ENCODE results near the gene ISOC2. TPM values are rescaled to one million over a fixed set of nuclear protein-coding genes. Genes with fewer than 3 reads are reported as not detected.
A peak's percentile ranks its signal among the peaks of the same experiment; 100 is the strongest.

Gene ISOC2
- total RNA-seq, 3 donors from 2014 or later, result 42.7 to 71.5 (median 57.0) TPM

DNA sequence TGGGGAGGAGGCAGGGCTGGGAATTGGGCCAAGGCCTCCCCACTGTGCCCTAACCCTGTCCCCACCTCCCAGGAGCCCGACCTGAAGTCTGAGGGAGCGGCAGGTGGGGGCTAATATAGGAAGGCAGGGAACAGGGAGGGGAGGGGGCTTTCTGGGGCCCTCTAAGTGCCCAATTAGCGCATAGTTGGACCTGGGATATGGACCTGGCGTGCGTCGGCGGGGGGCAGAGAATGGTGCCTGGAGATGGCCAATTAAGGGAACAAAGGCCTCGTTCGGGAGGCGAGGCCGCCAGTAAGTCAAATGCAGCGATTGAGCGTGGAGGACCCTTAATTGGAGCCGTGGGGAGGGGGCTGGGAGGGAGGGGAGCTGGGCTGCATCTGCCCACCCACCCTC is 3.2 kb upstream of the ISOC2 start, which contains the start of gene C19orf85:
Gene C19orf85 (minus strand): TSS at position 90 of the 393 bp plus-strand sequence. CDS start 197 bp downstream, outside the sequence.
- Histone ChIP-seq H3K27ac (no peak within 1 kb of the TSS), H3K27me3 (no peaks in the 10 kb centered on the region), H3K4me3 (no peak within 1 kb of the TSS), H3K4me1 (peaks cover 0 to 4% of the 10 kb centered on the region in 2 donors), H3K9me3 (no peaks in the 10 kb centered on the region), H3K36me3 (no peaks in the 10 kb centered on the region)
- TF ChIP-seq POLR2AphosphoS5 (IDR thresholded peaks at IDR 0.05) (no peak), POLR2A (IDR thresholded peaks at IDR 0.05) (no peak)
- TF ChIP-seq, protein P1, sequence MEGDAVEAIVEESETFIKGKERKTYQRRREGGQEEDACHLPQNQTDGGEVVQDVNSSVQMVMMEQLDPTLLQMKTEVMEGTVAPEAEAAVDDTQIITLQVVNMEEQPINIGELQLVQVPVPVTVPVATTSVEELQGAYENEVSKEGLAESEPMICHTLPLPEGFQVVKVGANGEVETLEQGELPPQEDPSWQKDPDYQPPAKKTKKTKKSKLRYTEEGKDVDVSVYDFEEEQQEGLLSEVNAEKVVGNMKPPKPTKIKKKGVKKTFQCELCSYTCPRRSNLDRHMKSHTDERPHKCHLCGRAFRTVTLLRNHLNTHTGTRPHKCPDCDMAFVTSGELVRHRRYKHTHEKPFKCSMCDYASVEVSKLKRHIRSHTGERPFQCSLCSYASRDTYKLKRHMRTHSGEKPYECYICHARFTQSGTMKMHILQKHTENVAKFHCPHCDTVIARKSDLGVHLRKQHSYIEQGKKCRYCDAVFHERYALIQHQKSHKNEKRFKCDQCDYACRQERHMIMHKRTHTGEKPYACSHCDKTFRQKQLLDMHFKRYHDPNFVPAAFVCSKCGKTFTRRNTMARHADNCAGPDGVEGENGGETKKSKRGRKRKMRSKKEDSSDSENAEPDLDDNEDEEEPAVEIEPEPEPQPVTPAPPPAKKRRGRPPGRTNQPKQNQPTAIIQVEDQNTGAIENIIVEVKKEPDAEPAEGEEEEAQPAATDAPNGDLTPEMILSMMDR (IDR thresholded peaks at IDR 0.05), result no peak
- no peak for DNase-seq (ENCODE audit: low spot score in 2 of 2)
- intact Hi-C loops (cut with DNase I; ENCODE audit: low total_unique reads), result no loop called here

DNA sequence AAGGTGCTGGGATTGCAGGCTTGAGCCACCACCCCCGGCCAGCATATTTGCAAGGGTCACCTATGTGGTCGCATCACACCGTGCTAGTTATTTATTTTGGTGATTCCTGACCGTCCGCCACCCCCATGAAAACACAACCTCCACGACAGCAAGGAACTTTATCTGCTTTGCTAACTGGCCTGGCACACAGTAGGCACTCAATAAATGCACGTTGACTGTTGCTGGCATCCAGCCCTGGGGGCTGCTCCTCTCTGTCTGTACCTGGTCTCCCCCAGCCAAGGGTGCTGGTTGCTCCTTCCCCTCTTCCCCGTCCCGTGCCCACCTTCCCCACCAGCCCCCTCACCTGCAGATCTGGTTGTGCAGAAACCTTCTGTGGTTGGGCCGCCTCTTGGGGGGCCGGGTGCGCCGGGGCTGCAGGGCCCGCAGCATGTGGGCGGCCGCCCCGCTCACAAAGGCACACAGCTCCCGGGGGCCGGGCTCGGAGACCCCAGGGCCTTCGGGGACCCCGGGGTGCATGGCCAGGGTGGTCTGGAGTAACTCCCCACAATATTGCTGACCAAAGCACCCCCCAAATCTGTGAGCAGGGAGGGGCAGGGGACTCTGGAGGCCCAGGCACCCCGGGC is 2.7 kb upstream of the ISOC2 start:
- Histone ChIP-seq H3K36me3 (no peaks in the 10 kb centered on the region), H3K27ac (no peak overlapping the region), H3K4me1 (peaks cover 0 to 4% of the 10 kb centered on the region in 2 donors), H3K4me3 (no peak overlapping the region), H3K9me3 (no peaks in the 10 kb centered on the region), H3K27me3 (no peaks in the 10 kb centered on the region)
- intact Hi-C loops (cut with DNase I; ENCODE audit: low total_unique reads), result no loop called here
- TF ChIP-seq POLR2A (IDR thresholded peaks at IDR 0.05), result no peak
- TF ChIP-seq, protein P1 (IDR thresholded peaks at IDR 0.05), result no peak
- TF ChIP-seq POLR2AphosphoS5 (IDR thresholded peaks at IDR 0.05), result no peak
- no peak for DNase-seq (ENCODE audit: low spot score in 2 of 2)

- Histone ChIP-seq H3K4me1 (peaks cover 0 to 4% of the 10 kb centered on the region in 2 donors), H3K27me3 (no peaks in the 10 kb centered on the region), H3K4me3 (no peak overlapping the region), H3K36me3 (no peaks in the 10 kb centered on the region), H3K9me3 (no peaks in the 10 kb centered on the region), H3K27ac (no peak overlapping the region)
- TF ChIP-seq POLR2A (IDR thresholded peaks at IDR 0.05) (no peak), POLR2AphosphoS5 (IDR thresholded peaks at IDR 0.05) (no peak)
- TF ChIP-seq, protein P1 (IDR thresholded peaks at IDR 0.05), result no peak
- intact Hi-C loops (cut with DNase I; ENCODE audit: low total_unique reads), result no loop called here
- DNase-seq (ENCODE audit: low spot score in 2 of 2), result no peak
Observed at GRCh38 chr19:55463583-55464031, 2.2 kb upstream of the ISOC2 start.

DNA sequence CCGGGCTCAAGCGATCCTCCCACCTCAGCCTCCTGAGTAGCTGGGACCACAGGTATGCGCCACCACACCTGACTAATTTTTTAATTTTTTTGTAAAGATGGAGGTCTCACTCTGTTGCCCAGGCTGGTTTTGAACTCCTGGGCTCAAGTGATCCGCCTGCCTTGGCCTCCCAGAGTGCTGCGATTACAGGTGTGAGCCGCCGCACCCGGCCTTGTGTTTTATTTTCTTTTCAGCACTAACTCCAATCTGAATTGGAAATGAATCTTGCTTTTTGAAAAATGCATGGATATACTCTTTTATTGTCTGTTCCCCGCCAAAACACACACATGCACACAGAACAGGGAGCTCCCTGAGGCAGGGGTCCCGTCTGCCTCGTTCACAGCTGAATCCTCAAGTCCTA is 1.3 kb upstream of the ISOC2 start:
- no peaks in the 10 kb centered on the region for H3K27me3 ChIP-seq
- no peaks in the 10 kb centered on the region for H3K36me3 ChIP-seq
- H3K9me3 ChIP-seq, result no peaks in the 10 kb centered on the region
- TF ChIP-seq POLR2A (IDR thresholded peaks at IDR 0.05), result no peak
- TF ChIP-seq POLR2AphosphoS5 (IDR thresholded peaks at IDR 0.05), result no peak
- TF ChIP-seq, protein P1 (IDR thresholded peaks at IDR 0.05), result no peak
- intact Hi-C loops (cut with DNase I; ENCODE audit: low total_unique reads), result no loop called here
- DNase-seq (ENCODE audit: low spot score in 2 of 2), result no peak
- H3K4me3 ChIP-seq, result no peak overlapping the region
- H3K4me1 ChIP-seq, result peaks cover 0 to 4% of the 10 kb centered on the region in 2 donors
- H3K27ac ChIP-seq, result no peak overlapping the region

- intact Hi-C loops (cut with DNase I; ENCODE audit: low total_unique reads), result no loop called here
- TF ChIP-seq, protein P1 (IDR thresholded peaks at IDR 0.05), result no peak
- TF ChIP-seq POLR2A (IDR thresholded peaks at IDR 0.05) (peak; percentile 51), POLR2AphosphoS5 (IDR thresholded peaks at IDR 0.05) (no peak)
Observed at GRCh38 chr19:55461974-55462626, 658 bp upstream of the ISOC2 start.

More at GRCh38 chr19:55461974-55462626, 658 bp upstream of the ISOC2 start:
- DNase-seq (ENCODE audit: low spot score in 2 of 2), result no peak
- peak overlapping the region; percentile 90 to 93 for H3K27ac ChIP-seq
- H3K4me3 ChIP-seq, result peak overlapping the region; percentile 73 to 85 (median 81)
- H3K36me3 ChIP-seq, result no peaks in the 10 kb centered on the region
- H3K4me1 ChIP-seq, result peaks cover 0 to 4% of the 10 kb centered on the region in 2 donors
- H3K27me3 ChIP-seq, result no peaks in the 10 kb centered on the region
- no peaks in the 10 kb centered on the region for H3K9me3 ChIP-seq
